ENCODE data around the gene CCP110.
A peak's percentile ranks its signal among the peaks of the same experiment; 100 is the strongest.

CCP110 gene

DNA sequence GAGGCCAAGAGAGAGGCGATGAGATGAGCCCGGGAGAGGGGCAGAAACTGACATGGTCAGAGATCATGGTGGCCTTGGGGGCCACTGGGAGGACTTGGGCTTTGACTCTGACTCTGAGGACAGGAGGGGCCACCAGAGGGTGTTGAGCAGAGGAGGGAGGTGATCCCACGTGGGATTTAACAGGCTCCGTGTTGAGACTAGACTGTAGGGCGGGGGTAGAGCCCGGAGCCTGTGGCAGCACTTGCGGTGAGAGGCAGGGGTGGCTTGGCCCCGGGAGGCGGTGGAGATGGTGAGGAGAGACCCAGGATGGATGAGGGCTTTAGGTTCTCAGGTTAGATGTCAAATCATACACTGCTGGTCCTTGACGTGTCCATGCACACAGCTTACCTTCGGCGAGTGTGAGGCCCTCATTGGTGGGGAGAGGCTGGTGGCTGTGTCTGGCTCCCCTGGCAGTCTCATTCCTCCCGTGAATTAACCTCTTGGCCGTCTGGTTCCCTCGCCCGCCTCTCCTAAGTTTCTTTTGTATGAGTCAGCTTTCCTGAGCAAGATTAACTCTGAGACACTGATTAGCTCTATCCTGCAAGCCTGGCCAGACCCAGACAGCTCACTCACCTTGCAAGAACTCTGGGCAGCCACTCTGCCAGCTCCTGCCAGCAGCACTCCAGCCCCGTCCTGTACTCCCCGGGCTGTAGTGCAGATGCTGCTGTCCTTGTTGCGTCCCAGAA, 71.5 kb downstream of the CCP110 start:
- Histone ChIP-seq H3K27me3 (replicated peaks; ENCODE audit: control insufficient read depth, insufficient read depth, low read length) (no peaks in the 10 kb centered on the region), H3K4me3 (replicated peaks; ENCODE audit: low read depth, low read length) (no peak overlapping the region), H3K36me3 (ENCODE audit: control insufficient read depth, insufficient read depth, low read length) (peaks cover 6% of the 10 kb centered on the region)
- DNase-seq (ENCODE audit: extremely low read depth, insufficient read length) = no peak
- TF ChIP-seq, protein P1, sequence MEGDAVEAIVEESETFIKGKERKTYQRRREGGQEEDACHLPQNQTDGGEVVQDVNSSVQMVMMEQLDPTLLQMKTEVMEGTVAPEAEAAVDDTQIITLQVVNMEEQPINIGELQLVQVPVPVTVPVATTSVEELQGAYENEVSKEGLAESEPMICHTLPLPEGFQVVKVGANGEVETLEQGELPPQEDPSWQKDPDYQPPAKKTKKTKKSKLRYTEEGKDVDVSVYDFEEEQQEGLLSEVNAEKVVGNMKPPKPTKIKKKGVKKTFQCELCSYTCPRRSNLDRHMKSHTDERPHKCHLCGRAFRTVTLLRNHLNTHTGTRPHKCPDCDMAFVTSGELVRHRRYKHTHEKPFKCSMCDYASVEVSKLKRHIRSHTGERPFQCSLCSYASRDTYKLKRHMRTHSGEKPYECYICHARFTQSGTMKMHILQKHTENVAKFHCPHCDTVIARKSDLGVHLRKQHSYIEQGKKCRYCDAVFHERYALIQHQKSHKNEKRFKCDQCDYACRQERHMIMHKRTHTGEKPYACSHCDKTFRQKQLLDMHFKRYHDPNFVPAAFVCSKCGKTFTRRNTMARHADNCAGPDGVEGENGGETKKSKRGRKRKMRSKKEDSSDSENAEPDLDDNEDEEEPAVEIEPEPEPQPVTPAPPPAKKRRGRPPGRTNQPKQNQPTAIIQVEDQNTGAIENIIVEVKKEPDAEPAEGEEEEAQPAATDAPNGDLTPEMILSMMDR (IDR thresholded peaks at IDR 0.05; ENCODE audit: insufficient read depth, low read length, poor library complexity, severe bottlenecking) = no peak

DNA sequence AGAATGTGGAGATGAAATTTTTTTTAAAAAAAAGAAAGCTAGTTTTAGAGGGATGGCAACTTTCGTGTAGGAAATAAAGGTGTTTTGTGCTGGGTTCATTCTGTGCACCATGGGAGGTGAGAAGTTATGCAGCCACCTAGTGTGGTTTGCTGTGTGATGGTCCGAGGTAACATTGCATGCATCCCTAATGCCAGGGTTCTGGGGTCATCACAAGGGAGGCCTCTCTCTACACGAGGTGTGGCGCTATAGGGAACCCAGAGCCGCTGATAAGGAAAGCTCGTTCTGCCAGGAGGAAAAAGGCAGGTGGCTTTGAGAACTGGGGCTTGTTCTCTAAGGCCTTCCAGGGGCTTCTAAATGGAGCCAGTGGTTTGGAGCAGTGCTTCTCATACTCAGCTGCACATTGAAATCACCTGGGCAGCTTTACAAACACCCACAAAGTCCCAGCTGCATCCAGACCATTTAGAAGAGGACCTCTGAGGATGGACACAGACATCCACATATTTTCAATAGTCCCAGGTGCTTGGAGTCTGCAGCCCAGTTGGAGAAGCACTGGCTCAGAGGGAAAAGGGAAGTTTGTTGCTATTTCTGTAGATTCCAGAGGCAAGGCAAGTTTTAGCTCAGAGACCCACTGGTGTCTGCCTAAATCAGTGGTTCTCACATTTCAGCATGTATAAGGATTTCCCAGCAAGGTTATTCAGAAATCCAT, 75.2 kb downstream of the CCP110 start:
- no peaks in the 10 kb centered on the region for H3K27me3 ChIP-seq (replicated peaks; ENCODE audit: control insufficient read depth, insufficient read depth, low read length)
- no peak for DNase-seq (ENCODE audit: extremely low read depth, insufficient read length)
- peaks cover 2% of the 10 kb centered on the region for H3K36me3 ChIP-seq (ENCODE audit: control insufficient read depth, insufficient read depth, low read length)
- H3K4me3 ChIP-seq (replicated peaks; ENCODE audit: low read depth, low read length) = no peak overlapping the region
- TF ChIP-seq, protein P1 (IDR thresholded peaks at IDR 0.05; ENCODE audit: insufficient read depth, low read length, poor library complexity, severe bottlenecking) = no peak

DNA sequence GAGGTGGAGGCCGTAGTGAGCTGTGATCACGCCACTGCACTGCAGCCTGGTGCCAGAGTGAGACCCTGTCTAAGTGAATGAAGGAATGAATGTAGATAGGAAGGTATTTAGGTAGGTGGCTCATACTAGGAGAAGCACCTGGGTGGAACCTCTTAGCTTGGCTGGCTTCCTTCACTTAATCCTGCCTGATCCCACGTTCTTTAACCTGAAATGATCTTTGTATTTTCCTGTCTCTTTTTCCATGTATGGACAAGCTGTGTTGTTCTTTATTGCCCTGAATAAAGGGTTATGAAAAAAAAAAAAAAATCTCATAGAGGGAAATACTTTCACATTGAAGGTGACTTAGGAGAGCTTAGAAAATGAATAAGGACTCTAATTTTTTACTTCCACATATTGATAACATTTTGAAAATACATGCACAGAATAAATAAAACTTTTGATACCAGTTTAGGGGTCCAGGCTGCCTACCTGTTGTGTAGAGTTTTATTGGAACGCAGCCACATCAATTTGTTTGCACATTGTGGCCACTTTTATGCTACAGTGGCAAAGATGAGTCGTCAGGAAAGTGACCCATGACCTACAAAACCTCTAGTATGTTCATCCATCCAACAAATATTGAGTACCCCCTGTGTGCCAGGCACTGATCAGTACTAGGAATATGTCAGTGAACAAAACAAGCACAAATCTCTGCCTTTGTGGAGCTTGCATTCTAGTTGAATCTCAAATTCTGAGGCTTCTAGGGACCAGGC, 76.4 kb downstream of the CCP110 start:
- Histone ChIP-seq H3K36me3 (ENCODE audit: control insufficient read depth, insufficient read depth, low read length) (peaks cover 5% of the 10 kb centered on the region), H3K27me3 (replicated peaks; ENCODE audit: control insufficient read depth, insufficient read depth, low read length) (no peaks in the 10 kb centered on the region), H3K4me3 (replicated peaks; ENCODE audit: low read depth, low read length) (no peak overlapping the region)
- DNase-seq (ENCODE audit: extremely low read depth, insufficient read length) = no peak
- TF ChIP-seq, protein P1 (IDR thresholded peaks at IDR 0.05; ENCODE audit: insufficient read depth, low read length, poor library complexity, severe bottlenecking) = no peak

DNA sequence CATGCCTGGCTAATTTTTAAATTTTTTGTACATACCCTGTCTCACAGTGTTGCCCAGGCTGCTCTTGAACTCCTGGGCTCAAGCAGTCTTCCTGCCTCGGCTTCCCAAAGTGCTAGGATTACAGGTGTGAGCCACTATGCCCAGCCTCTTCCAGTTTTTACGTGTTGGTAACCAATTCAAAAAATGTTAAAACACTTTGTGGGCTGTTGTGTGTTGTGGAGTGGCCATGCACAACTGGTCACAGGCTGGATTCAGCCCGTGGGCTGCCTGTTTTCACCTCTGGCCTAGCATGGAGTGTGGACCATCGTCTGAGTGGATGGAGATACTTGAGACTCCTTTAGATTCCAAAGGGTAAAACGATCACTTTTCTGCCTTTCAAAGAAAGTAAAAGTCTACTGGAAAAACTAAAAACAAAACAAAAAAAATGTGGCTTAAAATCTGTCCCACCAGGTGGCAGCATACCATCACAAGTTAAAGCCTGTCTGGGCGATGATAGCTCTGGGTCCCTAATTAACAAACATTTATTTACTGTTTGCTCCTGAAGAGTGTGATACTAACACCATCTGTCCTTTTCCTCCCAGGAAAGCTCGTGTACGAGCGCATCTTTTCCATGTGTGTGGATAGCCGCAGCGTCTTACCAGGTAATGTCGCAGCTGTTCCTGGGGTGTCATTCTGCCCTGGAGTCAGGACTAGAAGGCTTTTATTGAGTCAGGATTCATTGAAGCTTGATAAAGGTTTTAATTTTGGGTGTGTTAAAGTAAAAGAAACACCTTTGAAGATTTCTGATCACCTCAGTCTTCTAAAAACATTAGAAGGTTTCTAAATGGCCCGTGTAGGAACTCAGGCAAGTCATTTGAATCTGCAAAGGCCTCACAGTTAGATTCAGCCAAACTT, 77.6 kb downstream of the CCP110 start:
- DNase-seq (ENCODE audit: extremely low read depth, insufficient read length) = no peak
- Histone ChIP-seq H3K27me3 (replicated peaks; ENCODE audit: control insufficient read depth, insufficient read depth, low read length) (no peaks in the 10 kb centered on the region), H3K4me3 (replicated peaks; ENCODE audit: low read depth, low read length) (no peak overlapping the region), H3K36me3 (ENCODE audit: control insufficient read depth, insufficient read depth, low read length) (peaks cover 5% of the 10 kb centered on the region)
- TF ChIP-seq, protein P1 (IDR thresholded peaks at IDR 0.05; ENCODE audit: insufficient read depth, low read length, poor library complexity, severe bottlenecking) = peak; percentile 57
